ENCODE measurements around the gene ATAD3C. TPM values are rescaled to one million over a fixed set of nuclear protein-coding genes. Genes with fewer than 3 reads are reported as not detected.
A peak's percentile ranks its signal among the peaks of the same experiment; 100 is the strongest.
"Not testable (repeated sequence)": the region's sequence is repeated elsewhere in the genome, so short reads cannot be mapped to it uniquely, and the experiment has no call there.

The ATAD3C gene
- total and polyA plus RNA-seq, 2 donors (not counting 3 experiments of a cell fraction or from before 2014, with no cell fraction given): 0.01 TPM; not detected in 1

DNA sequence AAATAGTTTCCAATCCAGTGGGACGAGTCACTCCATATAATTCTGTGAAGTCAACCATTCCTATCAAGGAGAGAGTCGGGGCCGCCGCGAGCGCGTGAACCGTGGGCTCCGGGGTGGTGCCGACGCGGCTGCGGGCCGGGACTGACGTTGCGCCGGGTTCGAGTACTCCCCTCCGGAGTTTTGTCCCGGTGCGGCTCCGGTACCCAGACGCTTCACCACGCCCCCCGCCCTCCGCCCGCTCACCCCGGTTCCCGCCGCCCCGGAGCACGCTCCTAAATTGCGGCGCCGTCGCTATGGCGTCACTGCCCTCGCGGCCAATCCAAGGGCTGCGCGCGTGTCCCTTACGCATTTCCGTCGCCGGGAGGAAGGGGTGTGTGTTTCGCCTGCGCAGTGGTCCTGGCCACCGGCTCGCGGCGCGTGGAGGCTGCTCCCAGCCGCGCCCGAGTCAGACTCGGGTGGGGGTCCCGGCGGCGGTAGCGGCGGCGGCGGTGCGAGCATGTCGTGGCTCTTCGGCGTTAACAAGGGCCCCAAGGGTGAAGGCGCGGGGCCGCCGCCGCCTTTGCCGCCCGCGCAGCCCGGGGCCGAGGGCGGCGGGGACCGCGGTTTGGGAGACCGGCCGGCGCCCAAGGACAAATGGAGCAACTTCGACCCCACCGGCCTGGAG, 22.0 kb downstream of the ATAD3C start, which contains the start of gene ATAD3B:
Gene ATAD3B, plus strand, starts transcription at position 377 of the 664 bp plus-strand sequence. Its CDS starts 120 bp downstream, at position 497.
- Histone ChIP-seq H3K4me2 (ENCODE audit: insufficient read depth, low read length) (peak within 1 kb of the TSS; percentile 93), H3K9ac (replicated peaks; ENCODE audit: extremely low read depth, insufficient read depth, low read length) (peak within 1 kb of the TSS; percentile 84), H3K9me1 (replicated peaks; ENCODE audit: control insufficient read depth, extremely low read depth, insufficient read depth, low read length) (no peaks in the 10 kb centered on the region), H3K9me3 (replicated peaks; ENCODE audit: control insufficient read depth, insufficient read depth, low read length) (no peaks in the 10 kb centered on the region), H3K36me3 (ENCODE audit: control insufficient read depth in 2 of 2, extremely low read depth in 1 of 2, insufficient read depth in 2 of 2, low read length in 2 of 2) (no peaks in the 10 kb centered on the region), H3K79me2 (ENCODE audit: control insufficient read depth, insufficient read depth, low read length) (peaks cover 33% of the 10 kb centered on the region), H3K4me1 (ENCODE audit: control insufficient read depth, extremely low read depth, insufficient read depth, low read length) (peaks cover 12% of the 10 kb centered on the region), H4K20me1 (replicated peaks; ENCODE audit: control insufficient read depth, extremely low read depth, insufficient read depth, low read length) (no peaks in the 10 kb centered on the region), H3K27me3 (ENCODE audit: control insufficient read depth in 2 of 2, insufficient read depth in 2 of 2, low read length in 2 of 2) (no peaks in the 10 kb centered on the region), H2AFZ (ENCODE audit: low read depth, low read length) (peak within 1 kb of the TSS; percentile 84), H3K4me3 (replicated peaks in 1 of 3; ENCODE audit: insufficient read depth in 1 of 3, low read depth in 1 of 3, low read length in 3 of 3) (peak within 1 kb of the TSS; percentile 76 to 98 (median 93)), H3K27ac (ENCODE audit: insufficient read depth, low read depth, low read length) (peak within 1 kb of the TSS; percentile 59)
- POLR2A ChIA-PET: no interaction called here
- BruUV-seq (replicated peaks): no TSS peak
- dilution Hi-C loops (cut with MboI; ENCODE audit: extremely low pct_ligation_motif_present, low sequenced_read_pairs) (no loop called here), intact Hi-C loops (cut with micrococcal nuclease) (loop anchor here (1.0 kb wide), 2 partner anchors 72 to 96 kb away; partner anchors contain the start of genes AURKAIP1 and CCNL2)
- peak; percentile 92 for FAIRE-seq
- DNase-seq (ENCODE audit: low read depth, low spot score): peak; percentile 92
- TF ChIP-seq, protein P1, sequence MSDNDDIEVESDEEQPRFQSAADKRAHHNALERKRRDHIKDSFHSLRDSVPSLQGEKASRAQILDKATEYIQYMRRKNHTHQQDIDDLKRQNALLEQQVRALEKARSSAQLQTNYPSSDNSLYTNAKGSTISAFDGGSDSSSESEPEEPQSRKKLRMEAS (IDR thresholded peaks at IDR 0.05; ENCODE audit: insufficient read depth, insufficient read length): peak; percentile 42
- TF ChIP-seq GATA2 (IDR thresholded peaks at IDR 0.05; ENCODE audit: insufficient read depth, insufficient read length, low read depth, low read length) (no peak), FOS (IDR thresholded peaks at IDR 0.05; ENCODE audit: borderline replicate concordance, insufficient read depth, low read length) (no peak), JUN (IDR thresholded peaks at IDR 0.05; ENCODE audit: borderline replicate concordance, insufficient read depth, insufficient read length, low read depth) (no peak), EZH2 (IDR thresholded peaks at IDR 0.05; ENCODE audit: borderline replicate concordance, low read depth, low read length, severe bottlenecking) (no peak), POLR2A (IDR thresholded peaks at IDR 0.05; ENCODE audit: low read depth, low read length) (peak; percentile 71), POLR2AphosphoS5 (IDR thresholded peaks at IDR 0.05; ENCODE audit: insufficient read depth, low read depth, low read length) (peak; percentile 72), MYC (IDR thresholded peaks at IDR 0.05; ENCODE audit: low read depth, low read length) (peak; percentile 63)
- TF ChIP-seq, protein P2, sequence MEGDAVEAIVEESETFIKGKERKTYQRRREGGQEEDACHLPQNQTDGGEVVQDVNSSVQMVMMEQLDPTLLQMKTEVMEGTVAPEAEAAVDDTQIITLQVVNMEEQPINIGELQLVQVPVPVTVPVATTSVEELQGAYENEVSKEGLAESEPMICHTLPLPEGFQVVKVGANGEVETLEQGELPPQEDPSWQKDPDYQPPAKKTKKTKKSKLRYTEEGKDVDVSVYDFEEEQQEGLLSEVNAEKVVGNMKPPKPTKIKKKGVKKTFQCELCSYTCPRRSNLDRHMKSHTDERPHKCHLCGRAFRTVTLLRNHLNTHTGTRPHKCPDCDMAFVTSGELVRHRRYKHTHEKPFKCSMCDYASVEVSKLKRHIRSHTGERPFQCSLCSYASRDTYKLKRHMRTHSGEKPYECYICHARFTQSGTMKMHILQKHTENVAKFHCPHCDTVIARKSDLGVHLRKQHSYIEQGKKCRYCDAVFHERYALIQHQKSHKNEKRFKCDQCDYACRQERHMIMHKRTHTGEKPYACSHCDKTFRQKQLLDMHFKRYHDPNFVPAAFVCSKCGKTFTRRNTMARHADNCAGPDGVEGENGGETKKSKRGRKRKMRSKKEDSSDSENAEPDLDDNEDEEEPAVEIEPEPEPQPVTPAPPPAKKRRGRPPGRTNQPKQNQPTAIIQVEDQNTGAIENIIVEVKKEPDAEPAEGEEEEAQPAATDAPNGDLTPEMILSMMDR (IDR thresholded peaks at IDR 0.05; ENCODE audit: extremely low read depth in 1 of 2, insufficient read depth in 1 of 2, low read depth in 1 of 2, low read length in 2 of 2): no peak
- CTCF ChIA-PET: no interaction called here

DNA sequence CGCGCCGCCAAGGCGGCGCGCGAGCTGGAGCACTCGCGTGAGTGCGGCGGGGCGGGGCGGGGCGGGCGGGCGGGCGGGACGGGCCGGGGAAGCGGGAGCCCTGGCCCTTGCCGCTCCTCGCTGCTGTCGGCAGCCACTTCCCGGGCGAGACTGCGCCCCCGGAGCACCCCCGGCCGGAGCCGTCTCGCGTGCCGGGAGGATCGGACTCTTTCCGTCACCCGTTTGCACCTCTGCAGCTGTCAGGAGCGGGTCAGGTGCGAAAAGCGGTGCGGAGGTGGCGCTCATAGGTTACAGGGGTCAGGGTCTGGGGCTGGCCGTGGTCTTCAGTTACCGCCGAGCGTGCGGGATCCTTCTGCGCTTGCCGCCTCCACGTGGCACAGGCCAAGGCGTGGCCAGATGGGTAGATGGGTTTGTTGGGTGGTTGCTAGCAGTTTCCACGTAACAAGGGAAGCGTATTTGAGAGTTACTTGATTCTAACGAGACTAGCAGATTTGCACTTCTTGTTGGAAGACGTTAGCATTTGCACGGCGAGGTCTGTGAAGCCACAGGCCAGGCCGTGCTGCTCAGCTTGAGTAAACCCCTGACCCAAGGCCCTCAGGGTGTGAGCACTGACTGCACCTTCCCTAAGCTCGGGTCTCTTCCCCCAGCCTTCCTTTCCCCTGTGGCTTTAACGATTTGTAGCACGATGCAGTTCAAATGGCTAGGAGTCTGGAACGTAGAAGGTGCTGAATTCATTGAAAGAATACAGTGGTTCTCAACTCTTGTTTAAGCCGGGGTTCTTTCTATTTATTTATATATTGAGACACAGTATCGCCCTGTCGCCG, 22.8 kb downstream of the ATAD3C start:
- H3K9me3 ChIP-seq (replicated peaks; ENCODE audit: control insufficient read depth, insufficient read depth, low read length); H3K36me3 ChIP-seq (ENCODE audit: control insufficient read depth in 2 of 2, extremely low read depth in 1 of 2, insufficient read depth in 2 of 2, low read length in 2 of 2); intact Hi-C loops (cut with micrococcal nuclease); CTCF ChIA-PET; H3K27me3 ChIP-seq (ENCODE audit: control insufficient read depth in 2 of 2, insufficient read depth in 2 of 2, low read length in 2 of 2); H2AFZ ChIP-seq (ENCODE audit: low read depth, low read length); H3K9me1 ChIP-seq (replicated peaks; ENCODE audit: control insufficient read depth, extremely low read depth, insufficient read depth, low read length); H3K27ac ChIP-seq (ENCODE audit: insufficient read depth, low read depth, low read length); dilution Hi-C loops (cut with MboI; ENCODE audit: extremely low pct_ligation_motif_present, low sequenced_read_pairs); POLR2A ChIA-PET; H4K20me1 ChIP-seq (replicated peaks; ENCODE audit: control insufficient read depth, extremely low read depth, insufficient read depth, low read length): not testable (repeated sequence)
- FAIRE-seq: peak; percentile 96
- peak; percentile 8 for DNase-seq (ENCODE audit: low read depth, low spot score)
- Histone ChIP-seq H3K79me2 (ENCODE audit: control insufficient read depth, insufficient read depth, low read length) (peaks cover 40% of the 10 kb centered on the region), H3K4me2 (ENCODE audit: insufficient read depth, low read length) (peak overlapping the region; percentile 57), H3K4me1 (ENCODE audit: control insufficient read depth, extremely low read depth, insufficient read depth, low read length) (peaks cover 12% of the 10 kb centered on the region), H3K9ac (replicated peaks; ENCODE audit: extremely low read depth, insufficient read depth, low read length) (peak overlapping the region; percentile 44), H3K4me3 (replicated peaks in 1 of 3; ENCODE audit: insufficient read depth in 1 of 3, low read depth in 1 of 3, low read length in 3 of 3) (peak overlapping the region; percentile 41 to 76 (median 65))
- BruUV-seq (replicated peaks): TSS peak; percentile 35

All from endothelial cell of umbilical vein (primary cell).